GM23338 (cell line): ENCODE measurements around the gene FCRL1. TPM values are rescaled to one million over a fixed set of nuclear protein-coding genes. Genes with fewer than 3 reads are reported as not detected.

Experiments
- ATAC-seq: fragments of 200-7000 bp; cut with Tn5 transposase; 3 replicates; pipeline ENCODE4 v1.9.1; 2020
- DNase-seq: peaks from one replicate; pipeline ENCODE4 v3.0.0-alpha.2; 2015; ENCODE audit warnings: low spot score
- H2AFZ ChIP-seq: fragments of 200-600 bp; sonication (generic); 2 replicates; pipeline ENCODE4 v1.8.0; 2016; ENCODE audit warnings: antibody characterized with exemption, mild to moderate bottlenecking, moderate library complexity
- H3F3A ChIP-seq: fragments of 200-600 bp; sonication (generic); replicated peaks from 2 replicates; pipeline ENCODE4 v1.8.0; 2017; ENCODE audit warnings: antibody characterized with exemption, mixed run types, low read depth
- H3K27ac ChIP-seq: fragments of 200-600 bp; sonication (generic); 2 replicates; pipeline ENCODE4 v1.6.1; 2016; ENCODE audit warnings: low read depth
- H3K27me3 ChIP-seq: fragments of 200-600 bp; sonication (generic); 2 replicates; pipeline ENCODE4 v1.8.0; 2016; ENCODE audit warnings: mild to moderate bottlenecking, mixed run types, moderate library complexity; ENCODE audit not compliant: insufficient read depth
- H3K36me3 ChIP-seq: fragments of 200-600 bp; sonication (generic); 2 replicates; pipeline ENCODE4 v1.8.0; 2016; ENCODE audit warnings: mild to moderate bottlenecking; ENCODE audit not compliant: insufficient read depth
- H3K4me1 ChIP-seq: fragments of 200-600 bp; sonication (generic); 2 replicates; pipeline ENCODE4 v1.8.0; 2016; ENCODE audit warnings: mild to moderate bottlenecking, moderate library complexity; ENCODE audit not compliant: insufficient read depth
- H3K4me2 ChIP-seq: fragments of 200-600 bp; sonication (generic); 2 replicates; pipeline ENCODE4 v1.7.1; 2017; ENCODE audit warnings: mixed run types
- H3K4me3 ChIP-seq: fragments of 200-600 bp; sonication (generic); 2 replicates; pipeline ENCODE4 v1.6.1; 2016; ENCODE audit warnings: mixed run types
- H3K79me2 ChIP-seq: fragments of 200-600 bp; sonication (generic); replicated peaks from 2 replicates; pipeline ENCODE4 v1.8.0; 2017; ENCODE audit warnings: mild to moderate bottlenecking; ENCODE audit not compliant: insufficient read depth
- H3K9me2 ChIP-seq: fragments of 200-600 bp; sonication (generic); 2 replicates; pipeline ENCODE4 v1.8.0; 2017; ENCODE audit not compliant: insufficient read depth
- H4K20me1 ChIP-seq: fragments of 200-600 bp; sonication (generic); replicated peaks from 2 replicates; pipeline ENCODE4 v1.8.0; 2017; ENCODE audit warnings: mild to moderate bottlenecking; ENCODE audit not compliant: insufficient read depth
- H3K27ac Mint-ChIP-seq: 2 replicates; pipeline ENCODE4 v1.8.0; 2020; ENCODE audit warnings: inconsistent platforms, mild to moderate bottlenecking, moderate library complexity, mixed read lengths
- H3K27me3 Mint-ChIP-seq: 3 replicates; pipeline ENCODE4 v1.8.0; 2022; ENCODE audit warnings: low read depth, mild to moderate bottlenecking, moderate library complexity, mixed read lengths, inconsistent platforms; ENCODE audit not compliant: insufficient read depth, poor library complexity
- H3K36me3 Mint-ChIP-seq: 3 replicates; pipeline ENCODE4 v1.8.0; 2021; ENCODE audit warnings: low read depth, mild to moderate bottlenecking, inconsistent platforms, moderate library complexity, mixed read lengths
- H3K4me1 Mint-ChIP-seq: 3 replicates; pipeline ENCODE4 v1.8.0; 2020; ENCODE audit warnings: mild to moderate bottlenecking, inconsistent platforms, mixed read lengths
- H3K4me3 Mint-ChIP-seq: 3 replicates; pipeline ENCODE4 v1.8.0; 2021; ENCODE audit warnings: moderate library complexity, mild to moderate bottlenecking, inconsistent platforms, mixed read lengths
- H3K9me3 Mint-ChIP-seq: 3 replicates; pipeline ENCODE4 v1.8.0; 2020; ENCODE audit warnings: moderate library complexity, mild to moderate bottlenecking, inconsistent platforms, mixed read lengths
- CREB1 ChIP-seq: fragments of 250-450 bp; sonication (Bioruptor Pico); IDR thresholded peaks from 2 replicates; pipeline ENCODE4 v1.5.0; 2020; ENCODE audit warnings: low read depth, mild to moderate bottlenecking, moderate library complexity
- ETS1 ChIP-seq: IDR thresholded peaks from 2 replicates; pipeline ENCODE4 v1.6.1; 2016; ENCODE audit warnings: antibody characterized with exemption
- EZH2 ChIP-seq: fragments of 200-600 bp; sonication (generic); IDR thresholded peaks from one replicate; pipeline ENCODE4 v1.8.0; 2017; ENCODE audit warnings: antibody characterized with exemption, mild to moderate bottlenecking, low read depth; ENCODE audit not compliant: unreplicated experiment
- EZH2phosphoT487 ChIP-seq: fragments of 200-600 bp; sonication (generic); IDR thresholded peaks from one replicate; pipeline ENCODE4 v1.8.1; 2018; ENCODE audit warnings: antibody characterized with exemption; ENCODE audit not compliant: unreplicated experiment
- POLR2AphosphoS5 ChIP-seq: IDR thresholded peaks from 2 replicates; pipeline ENCODE4 v1.6.1; 2016; ENCODE audit warnings: antibody characterized with exemption, low read depth
- STAT1 ChIP-seq: IDR thresholded peaks from one replicate; pipeline ENCODE4 v1.6.1; 2016; ENCODE audit warnings: antibody characterized with exemption; ENCODE audit not compliant: unreplicated experiment
- ZNF114 ChIP-seq: fragments of 250-450 bp; sonication (Bioruptor Pico); IDR thresholded peaks from 2 replicates; pipeline ENCODE4 v1.5.0; 2020; ENCODE audit warnings: mild to moderate bottlenecking, moderate library complexity
- polyA plus RNA-seq: library from polyadenylated mRNA; unstranded; fragments of >200 nt; fragmentation: Nextera tagmentation; extraction: Ambion mirVana; gene quantifications from 2 replicates; pipeline ENCODE4 v1.2.1, GENCODE V29; 2016
- total RNA-seq: library from RNA; depleted of rRNA; stranded (reverse); fragments of >200 nt; shearing (Covaris generic); gene quantifications from 2 replicates; pipeline ENCODE4 v1.2.3, GENCODE V29; 2014
- TF ChIP-seq, protein P1 (sequence below), 2 experiments: fragments of 200-600 bp in 1 of 2; sonication (generic) in 1 of 2; conservative IDR thresholded peaks; 2 replicates each; pipeline versions ENCODE4 v1.5.1 to v1.6.1; 2016 to 2017; ENCODE audit warnings: antibody characterized with exemption in 2 of 2, low read depth in 2 of 2, mild to moderate bottlenecking in 2 of 2, moderate library complexity in 1 of 2
- TF ChIP-seq, protein P2 (sequence below): IDR thresholded peaks from one replicate; pipeline ENCODE4 v1.6.1; 2018; ENCODE audit warnings: antibody characterized with exemption; ENCODE audit not compliant: unreplicated experiment

FCRL1 gene
- total and polyA plus RNA-seq, 2 experiments from 2014 or later: not detected

DNA sequence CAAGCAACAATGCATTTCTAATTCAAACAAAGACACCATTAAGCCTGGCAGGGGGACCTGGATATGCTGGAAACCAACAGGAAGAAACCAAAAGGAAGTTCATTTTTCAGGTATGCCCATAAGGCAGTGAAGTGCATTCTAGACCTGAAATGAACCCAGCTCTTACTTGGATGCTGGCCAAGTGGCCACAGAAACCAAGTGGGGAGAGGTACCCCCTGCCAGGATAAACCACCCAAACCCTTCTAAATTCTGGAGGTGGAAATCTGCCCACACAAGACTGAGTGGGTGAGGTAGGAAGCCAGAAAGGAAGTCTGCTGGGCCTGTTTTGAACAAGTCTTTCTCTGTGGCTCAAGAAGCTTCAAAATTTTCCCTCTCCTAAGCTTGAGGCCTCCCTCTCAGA lies 19.0 kb upstream of the FCRL1 start (continued):
- TF ChIP-seq, protein P1, sequence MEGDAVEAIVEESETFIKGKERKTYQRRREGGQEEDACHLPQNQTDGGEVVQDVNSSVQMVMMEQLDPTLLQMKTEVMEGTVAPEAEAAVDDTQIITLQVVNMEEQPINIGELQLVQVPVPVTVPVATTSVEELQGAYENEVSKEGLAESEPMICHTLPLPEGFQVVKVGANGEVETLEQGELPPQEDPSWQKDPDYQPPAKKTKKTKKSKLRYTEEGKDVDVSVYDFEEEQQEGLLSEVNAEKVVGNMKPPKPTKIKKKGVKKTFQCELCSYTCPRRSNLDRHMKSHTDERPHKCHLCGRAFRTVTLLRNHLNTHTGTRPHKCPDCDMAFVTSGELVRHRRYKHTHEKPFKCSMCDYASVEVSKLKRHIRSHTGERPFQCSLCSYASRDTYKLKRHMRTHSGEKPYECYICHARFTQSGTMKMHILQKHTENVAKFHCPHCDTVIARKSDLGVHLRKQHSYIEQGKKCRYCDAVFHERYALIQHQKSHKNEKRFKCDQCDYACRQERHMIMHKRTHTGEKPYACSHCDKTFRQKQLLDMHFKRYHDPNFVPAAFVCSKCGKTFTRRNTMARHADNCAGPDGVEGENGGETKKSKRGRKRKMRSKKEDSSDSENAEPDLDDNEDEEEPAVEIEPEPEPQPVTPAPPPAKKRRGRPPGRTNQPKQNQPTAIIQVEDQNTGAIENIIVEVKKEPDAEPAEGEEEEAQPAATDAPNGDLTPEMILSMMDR (conservative IDR thresholded peaks at IDR 0.05; ENCODE audit: low read depth in 2 of 2): no peak
- no peak for TF ChIP-seq EZH2
- no peak for TF ChIP-seq ETS1
- no peak for TF ChIP-seq CREB1 (CRISPR knock-in tag)
- no peak for TF ChIP-seq STAT1
- no peak for TF ChIP-seq POLR2AphosphoS5
- no peak for TF ChIP-seq EZH2phosphoT487
- TF ChIP-seq ZNF114: no peak
- TF ChIP-seq, protein P2, sequence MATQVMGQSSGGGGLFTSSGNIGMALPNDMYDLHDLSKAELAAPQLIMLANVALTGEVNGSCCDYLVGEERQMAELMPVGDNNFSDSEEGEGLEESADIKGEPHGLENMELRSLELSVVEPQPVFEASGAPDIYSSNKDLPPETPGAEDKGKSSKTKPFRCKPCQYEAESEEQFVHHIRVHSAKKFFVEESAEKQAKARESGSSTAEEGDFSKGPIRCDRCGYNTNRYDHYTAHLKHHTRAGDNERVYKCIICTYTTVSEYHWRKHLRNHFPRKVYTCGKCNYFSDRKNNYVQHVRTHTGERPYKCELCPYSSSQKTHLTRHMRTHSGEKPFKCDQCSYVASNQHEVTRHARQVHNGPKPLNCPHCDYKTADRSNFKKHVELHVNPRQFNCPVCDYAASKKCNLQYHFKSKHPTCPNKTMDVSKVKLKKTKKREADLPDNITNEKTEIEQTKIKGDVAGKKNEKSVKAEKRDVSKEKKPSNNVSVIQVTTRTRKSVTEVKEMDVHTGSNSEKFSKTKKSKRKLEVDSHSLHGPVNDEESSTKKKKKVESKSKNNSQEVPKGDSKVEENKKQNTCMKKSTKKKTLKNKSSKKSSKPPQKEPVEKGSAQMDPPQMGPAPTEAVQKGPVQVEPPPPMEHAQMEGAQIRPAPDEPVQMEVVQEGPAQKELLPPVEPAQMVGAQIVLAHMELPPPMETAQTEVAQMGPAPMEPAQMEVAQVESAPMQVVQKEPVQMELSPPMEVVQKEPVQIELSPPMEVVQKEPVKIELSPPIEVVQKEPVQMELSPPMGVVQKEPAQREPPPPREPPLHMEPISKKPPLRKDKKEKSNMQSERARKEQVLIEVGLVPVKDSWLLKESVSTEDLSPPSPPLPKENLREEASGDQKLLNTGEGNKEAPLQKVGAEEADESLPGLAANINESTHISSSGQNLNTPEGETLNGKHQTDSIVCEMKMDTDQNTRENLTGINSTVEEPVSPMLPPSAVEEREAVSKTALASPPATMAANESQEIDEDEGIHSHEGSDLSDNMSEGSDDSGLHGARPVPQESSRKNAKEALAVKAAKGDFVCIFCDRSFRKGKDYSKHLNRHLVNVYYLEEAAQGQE: no peak

- TF ChIP-seq, protein P1 (conservative IDR thresholded peaks at IDR 0.05; ENCODE audit: low read depth in 2 of 2): no peak
- TF ChIP-seq POLR2AphosphoS5: no peak
- TF ChIP-seq ETS1: no peak
- H3K36me3 ChIP-seq: no peaks in the 10 kb centered on the region
- no peak overlapping the region for H3K27ac ChIP-seq
- Mint-ChIP-seq H3K27ac (no peak overlapping the region), H3K4me1 (no peaks in the 10 kb centered on the region), H3K4me3 (no peak overlapping the region), H3K36me3 (no peaks in the 10 kb centered on the region), H3K9me3 (no peaks in the 10 kb centered on the region; the same call in 2 of the 3 replicates), H3K27me3 (peaks cover under 1% of the 10 kb centered on the region)
- no peaks in the 10 kb centered on the region for H3K27me3 ChIP-seq
- ATAC-seq (no peak), DNase-seq (no peak)
- no peaks in the 10 kb centered on the region for H3F3A ChIP-seq
- H3K4me2 ChIP-seq: no peak overlapping the region
- H3K4me3 ChIP-seq: no peak overlapping the region
- no peaks in the 10 kb centered on the region for H3K4me1 ChIP-seq
- H3K9me2 ChIP-seq: peaks cover 7% of the 10 kb centered on the region
- H2AFZ ChIP-seq: no peak overlapping the region
- no peaks in the 10 kb centered on the region for H3K79me2 ChIP-seq
- no peaks in the 10 kb centered on the region for H4K20me1 ChIP-seq
Measured at GRCh38 chr1:157834430-157834829, 14.5 kb upstream of the FCRL1 start.
